Forelimb muscle (tissue), 1 donor: ENCODE measurements around the gene PTRH2. TPM values are rescaled to one million over a fixed set of nuclear protein-coding genes. Genes with fewer than 3 reads are reported as not detected.

Experiments
- DNase-seq: peaks from one replicate; pipeline ENCODE4 v3.0.0-alpha.2; 2013; ENCODE audit warnings: low read depth
- polyA plus RNA-seq: library from polyadenylated mRNA; unstranded; fragments of 120-200 nt; gene quantifications from one replicate; pipeline ENCODE4 v1.2.1, GENCODE V29; 2013; ENCODE audit not compliant: insufficient read length

PTRH2 gene
- polyA plus RNA-seq, 1 donor: 13.6 TPM

DNA sequence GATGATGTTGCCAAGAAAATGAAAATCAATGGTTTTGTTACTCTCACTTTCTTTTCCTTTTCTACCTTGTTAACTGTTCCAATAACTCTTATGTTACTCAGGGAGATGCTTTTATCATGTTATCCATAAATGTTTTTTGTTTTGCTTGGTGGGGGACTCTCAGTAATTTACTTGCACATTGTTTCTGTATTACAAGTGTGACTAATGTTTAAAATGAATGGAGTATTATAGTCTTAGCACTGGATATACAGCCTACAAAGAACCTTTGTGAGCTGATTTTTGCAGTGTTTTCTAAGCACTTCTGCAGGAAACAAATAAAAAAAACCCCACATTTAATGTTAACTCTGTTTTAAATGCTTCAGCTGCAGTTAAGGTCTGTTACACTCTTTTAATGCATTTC is 12.3 kb upstream of the PTRH2 start:
- DNase-seq: no peak

DNA sequence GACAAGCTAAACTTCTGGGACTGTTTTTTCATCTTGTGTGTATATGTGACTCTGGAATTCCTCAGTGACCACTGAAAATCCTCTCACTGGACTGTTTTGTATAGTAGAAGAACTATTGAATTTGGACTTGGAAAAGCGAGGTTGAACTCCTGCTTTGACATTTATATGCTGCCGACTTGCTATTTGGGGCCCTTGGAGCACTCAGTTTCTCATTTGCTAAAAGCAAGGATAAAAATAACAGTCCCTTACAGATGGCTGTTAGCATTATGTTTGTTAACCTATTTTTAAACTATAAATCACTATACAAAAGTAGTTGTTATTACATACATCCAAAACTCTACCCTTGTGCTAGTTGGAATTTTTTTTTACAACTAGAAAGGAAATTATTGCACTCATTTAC is 9.2 kb upstream of the PTRH2 start:
- no peak for DNase-seq

DNA sequence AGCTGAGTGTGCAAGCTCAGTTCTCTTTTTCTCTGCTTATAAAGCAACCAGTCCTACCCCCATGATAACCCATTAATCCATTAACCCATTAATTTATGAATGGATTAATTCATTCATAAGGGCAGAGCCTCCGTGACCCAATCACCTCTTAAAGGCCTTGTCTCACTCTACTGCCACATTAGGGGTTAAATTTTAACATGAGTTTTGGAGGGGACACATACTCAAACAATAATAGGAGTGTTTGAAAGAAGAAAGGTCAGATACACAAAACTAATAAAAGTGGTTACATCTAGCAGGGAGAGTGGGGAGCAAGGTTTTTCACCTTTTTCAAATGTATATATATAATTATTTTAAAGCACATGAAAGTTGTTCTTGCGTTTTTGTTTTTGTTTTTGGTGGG is 7.0 kb upstream of the PTRH2 start:
- DNase-seq: no peak

DNA sequence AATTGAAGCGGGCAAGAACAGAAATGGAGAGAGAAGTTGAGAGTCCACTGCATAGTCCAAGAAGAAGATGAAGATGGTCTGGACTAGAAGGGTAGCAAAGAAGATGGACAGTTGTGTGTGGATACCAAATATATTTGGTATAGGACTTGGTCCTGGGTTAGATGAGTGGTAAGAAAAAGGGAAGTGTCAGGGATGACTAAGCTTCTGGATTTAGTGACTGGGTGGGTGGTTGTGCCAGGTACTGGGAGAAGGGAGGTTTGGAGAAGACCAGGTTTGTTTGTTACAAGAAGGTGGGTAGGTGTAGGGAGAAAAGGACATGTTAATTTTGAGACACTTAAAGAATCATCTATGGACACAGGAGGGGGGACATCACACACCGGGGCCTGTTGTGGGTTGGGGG is 5.6 kb upstream of the PTRH2 start:
- DNase-seq: no peak

DNA sequence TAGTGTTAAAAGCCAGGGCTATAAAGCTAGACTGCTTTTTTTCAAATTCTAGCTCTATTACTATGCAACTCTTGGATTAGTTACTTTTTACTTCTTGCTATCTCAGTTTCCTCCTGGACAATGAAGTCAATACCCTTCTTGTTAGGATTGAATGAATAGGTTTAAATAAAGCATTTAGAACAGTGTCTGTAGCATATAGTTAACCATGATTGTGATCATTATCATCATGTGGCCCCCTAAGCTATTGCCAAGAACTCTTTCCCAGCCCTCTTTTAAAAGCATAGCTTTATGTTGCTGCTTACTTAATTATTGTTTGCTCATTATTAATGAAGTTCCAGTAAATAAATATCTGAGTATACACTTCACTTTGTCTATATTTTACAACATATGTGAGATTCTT is 4.7 kb upstream of the PTRH2 start:
- DNase-seq: no peak

DNA sequence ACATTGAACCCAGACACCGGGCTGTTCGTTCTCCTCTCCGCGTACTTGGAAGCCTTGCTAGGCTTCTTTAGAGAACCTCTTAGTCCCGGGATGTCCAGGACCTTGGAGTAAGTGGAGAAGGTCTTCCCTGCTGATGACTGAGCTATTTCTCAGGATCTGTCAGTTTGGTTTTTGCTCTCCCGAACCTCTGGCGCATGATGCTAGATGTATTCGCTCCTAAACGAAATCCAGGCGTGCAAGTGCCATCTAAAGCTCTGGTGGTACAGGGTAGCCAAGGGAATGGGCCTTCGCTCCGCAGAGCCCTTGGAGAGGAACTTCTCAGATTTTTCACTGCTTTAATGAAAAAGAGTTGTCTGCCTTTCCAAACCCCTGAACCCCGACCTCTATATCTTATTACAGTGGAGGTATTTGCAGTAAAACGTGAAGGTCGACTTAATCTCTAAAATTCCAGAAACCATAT is 771 bp upstream of the PTRH2 start:
- DNase-seq: no peak

DNA sequence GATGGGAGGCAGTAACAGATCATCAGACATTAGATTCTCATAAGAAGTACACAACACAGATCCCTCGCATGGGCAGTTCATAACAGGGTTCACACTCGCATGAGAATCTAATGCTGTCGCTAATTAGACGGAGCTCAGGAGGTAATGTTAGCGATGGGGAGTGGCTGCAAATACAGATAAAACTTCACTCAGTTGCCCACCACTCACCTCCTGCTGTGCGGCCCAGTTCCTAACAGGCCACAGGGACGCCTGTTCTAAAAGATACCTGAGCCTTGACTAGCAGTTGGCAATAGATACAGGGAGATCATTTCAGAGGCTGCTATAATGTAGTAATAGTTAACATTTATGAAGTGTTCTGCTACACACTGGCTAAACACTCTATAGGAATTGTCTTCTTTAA is 4.9 kb downstream of the PTRH2 start:
- no peak for DNase-seq

DNA sequence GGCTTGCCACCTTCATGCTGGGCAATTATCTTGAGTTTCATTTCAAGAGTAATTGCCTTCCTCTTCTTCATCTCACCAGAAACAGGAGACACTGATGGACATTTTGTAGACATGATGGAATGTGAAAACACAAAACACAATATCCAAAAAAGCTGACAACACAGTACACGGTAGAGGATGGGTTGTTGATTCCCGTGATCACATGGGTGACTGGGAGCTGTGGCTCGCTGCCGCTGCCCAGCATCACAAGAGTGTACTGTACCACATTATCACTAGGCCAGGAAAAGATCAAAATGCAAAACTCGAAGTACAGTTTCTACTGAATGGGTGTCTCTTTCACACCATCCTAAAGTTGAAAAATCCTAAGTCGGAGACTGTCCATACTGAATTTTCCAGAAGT is 7.4 kb downstream of the PTRH2 start:
- no peak for DNase-seq

DNA sequence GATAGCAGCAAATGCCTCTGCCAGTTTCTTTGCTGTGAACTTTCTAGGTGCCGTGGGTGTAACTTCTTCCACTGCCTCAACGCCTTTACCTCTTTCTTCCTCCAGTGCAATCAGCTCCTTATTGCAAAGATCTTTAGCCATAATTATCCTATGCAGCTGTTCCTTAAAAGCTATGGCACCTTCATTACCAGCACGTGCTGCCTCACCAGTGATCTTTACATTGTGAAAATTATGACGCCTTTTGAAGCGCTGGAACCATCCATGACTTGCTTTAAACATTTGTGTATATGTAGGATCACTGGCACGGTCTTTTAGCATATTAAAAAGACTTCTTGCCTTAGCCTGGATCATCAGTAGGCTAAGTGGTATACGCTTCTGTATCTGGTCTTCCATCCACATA is 8.0 kb downstream of the PTRH2 start:
- no peak for DNase-seq

DNA sequence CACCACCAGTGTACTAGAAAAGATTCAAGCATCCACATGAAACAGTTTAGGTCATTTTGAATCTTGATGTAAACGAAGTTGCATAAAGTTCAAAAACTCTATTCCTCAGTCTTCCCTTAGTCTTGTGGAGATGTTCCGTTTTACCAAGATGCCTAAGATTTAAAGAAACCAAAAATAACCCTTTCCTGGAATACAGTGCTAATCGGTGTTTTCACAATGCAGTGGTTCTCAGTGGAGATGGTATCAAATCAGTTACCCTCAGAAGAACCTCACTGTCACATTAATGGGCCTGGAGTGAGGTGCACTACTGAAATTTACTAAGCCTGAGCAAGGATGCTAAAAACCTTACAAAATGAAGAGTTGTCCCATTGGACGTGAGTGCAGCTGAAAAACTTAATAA is 9.1 kb downstream of the PTRH2 start:
- no peak for DNase-seq

DNA sequence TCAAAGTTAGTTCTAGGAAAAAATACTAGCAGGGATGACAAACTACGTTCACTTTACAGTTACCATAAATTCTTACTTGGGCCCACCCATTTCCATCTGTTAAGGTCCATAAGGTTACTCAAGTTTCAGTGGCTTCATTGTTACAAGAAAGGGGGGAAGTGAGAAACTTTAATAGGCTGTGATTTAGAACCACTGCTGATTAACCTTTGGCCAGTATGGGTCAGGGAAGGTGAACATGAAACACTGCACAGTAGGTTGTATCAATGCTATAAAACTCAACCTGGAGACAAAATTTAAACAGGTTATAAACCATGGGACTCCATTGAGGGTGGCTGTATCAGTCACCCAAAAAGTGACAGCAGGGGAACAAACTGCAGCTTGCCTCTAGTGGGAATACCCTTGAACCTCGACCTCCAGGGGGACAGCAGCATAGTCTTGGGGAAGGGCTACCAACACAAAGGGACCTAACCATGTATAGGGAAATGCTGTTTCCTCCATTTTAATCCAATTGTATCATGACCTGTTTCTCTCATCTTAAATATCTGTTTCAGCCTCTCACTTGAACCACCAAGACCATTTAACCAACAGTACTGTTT is 10.4 kb downstream of the PTRH2 start:
- no peak for DNase-seq

DNA sequence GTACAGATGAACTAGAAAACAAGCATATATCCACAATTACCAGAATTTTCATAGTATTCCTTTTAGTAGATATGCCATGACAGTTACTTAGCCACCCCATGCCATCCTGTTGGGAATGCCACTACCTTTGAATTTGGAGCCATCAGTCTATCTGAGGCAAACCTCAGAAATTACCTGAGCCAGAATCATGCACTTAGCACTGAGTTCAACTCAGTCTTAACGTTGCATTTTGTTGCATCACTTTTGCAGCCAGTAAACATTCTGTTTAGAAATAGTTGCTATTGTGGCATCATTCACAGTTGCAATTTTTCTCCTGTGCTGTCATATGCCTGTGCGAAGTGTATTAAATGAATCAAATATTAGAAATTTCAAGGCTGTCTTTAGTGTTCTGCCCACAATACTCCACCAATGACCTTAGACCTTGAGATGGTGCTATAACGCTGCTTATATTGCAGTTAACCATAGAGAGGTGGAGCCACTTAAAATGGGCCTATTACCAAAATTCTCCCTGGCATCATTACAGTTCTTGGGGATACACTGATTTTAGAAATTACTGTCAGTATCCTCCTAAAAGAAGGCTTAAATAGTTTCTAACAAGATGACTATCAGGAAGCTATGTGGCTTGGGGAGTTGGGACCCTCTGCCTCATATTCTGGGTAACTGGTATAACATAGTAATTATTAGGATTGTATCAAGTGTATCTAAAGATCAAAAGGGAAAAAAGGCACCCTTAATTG is 11.1 kb downstream of the PTRH2 start:
- no peak for DNase-seq

DNA sequence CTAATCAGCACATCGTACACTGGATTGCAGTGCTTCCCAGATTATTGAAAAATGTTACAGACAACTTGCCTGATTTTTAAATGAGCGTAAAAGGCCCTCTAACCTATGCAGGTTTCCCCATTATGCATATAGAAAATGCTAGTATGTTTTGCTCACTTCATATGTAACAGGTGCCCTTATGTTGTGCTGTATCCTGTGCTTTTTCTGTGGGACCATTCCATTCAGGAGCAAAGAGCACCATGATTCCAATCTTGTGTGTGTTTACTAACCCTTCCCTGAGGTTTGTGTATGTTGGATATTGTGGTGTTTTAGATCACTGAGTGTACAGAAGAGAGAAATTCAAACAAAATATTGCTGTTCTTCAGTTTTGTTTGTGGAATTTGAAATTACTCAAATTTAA is 12.9 kb downstream of the PTRH2 start:
- no peak for DNase-seq

DNA sequence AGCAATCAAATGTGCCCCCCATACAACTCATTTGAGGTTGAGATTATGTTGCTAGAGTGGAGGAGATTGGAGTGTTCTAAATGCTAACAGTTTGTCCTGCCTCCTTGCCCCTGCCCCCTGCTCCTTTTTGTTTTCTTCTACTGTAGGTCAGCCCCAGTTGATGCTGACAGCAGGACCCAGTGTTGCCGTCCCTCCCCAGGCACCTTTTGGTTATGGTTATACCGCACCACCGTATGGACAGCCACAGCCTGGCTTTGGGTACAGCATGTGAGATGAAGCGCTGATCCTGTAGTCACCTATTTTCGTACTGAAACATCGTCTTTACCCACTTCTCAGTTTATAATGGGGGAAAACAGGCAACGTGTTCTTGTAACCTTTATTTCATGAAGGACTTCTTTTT is 13.6 kb downstream of the PTRH2 start:
- DNase-seq: no peak

DNA sequence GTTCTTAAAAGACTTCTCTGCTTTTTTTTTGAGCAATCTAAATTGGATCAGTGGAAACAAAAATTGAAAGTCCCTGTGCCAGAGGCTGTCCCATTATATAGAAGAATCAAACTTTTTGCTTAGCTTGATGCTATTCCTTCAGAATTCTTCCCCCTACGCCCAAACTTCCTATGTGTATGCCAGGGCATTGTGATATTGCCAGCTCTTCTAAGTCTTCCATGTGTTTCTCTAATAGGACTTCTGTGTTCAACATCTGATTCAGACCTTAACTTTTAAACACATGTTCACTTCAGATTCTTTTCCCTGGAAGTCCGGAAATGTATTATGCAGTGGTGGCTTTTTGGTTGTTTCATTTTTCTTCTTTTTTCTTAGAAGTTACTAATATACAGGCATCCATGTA is 18.7 kb downstream of the PTRH2 start:
- no peak for DNase-seq

DNA sequence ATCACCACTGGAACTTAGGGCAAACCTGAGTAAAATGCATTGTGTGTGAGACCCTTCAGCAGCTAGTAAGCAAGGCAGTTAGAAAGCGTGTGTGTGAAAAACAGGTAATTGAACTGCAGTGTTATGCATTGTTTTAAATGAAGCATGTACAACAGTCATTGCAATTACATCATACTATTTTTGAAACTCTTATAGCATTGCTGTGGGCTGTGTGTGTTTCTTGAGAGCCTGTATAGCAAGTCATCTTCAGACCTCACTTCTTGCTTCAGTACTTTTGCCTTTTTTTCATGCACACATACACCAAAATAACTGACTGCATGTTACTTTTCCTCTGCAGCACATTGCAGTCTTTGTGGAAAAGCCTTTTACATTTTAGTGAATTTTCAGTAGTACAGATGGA is 19.2 kb downstream of the PTRH2 start:
- no peak for DNase-seq

DNA sequence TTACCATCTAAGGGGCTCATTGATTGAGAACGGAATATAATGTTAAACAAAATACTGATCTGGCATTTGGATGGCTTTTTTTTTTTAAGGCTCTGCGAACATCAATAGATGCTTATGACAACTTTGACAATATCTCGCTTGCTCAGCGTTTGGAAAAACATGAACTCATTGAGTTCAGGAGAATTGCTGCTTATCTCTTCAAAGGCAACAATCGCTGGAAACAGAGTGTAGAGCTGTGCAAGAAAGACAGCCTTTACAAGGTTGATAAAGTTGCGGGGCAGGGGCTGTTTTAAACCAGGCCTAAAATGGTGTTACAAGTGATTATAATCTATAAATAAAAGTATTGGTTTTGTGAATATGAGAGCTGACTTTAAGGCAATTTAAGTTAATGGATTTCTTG is 22.3 kb downstream of the PTRH2 start:
- no peak for DNase-seq

DNA sequence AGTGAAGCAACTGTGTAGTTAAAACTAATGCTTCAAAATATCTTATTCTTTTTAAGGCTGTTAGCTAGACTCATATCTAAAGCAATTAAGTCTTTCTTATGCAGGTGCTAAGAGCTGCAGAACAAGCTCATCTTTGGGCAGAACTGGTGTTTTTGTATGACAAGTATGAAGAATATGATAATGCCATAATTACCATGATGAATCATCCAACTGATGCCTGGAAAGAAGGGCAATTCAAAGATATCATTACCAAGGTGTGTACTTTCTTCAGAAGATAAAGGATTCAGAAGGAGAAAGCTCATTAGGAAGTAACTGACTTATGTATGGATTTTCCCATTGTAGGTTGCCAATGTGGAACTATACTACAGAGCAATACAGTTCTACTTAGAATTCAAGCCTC is 23.9 kb downstream of the PTRH2 start:
- DNase-seq: no peak

DNA sequence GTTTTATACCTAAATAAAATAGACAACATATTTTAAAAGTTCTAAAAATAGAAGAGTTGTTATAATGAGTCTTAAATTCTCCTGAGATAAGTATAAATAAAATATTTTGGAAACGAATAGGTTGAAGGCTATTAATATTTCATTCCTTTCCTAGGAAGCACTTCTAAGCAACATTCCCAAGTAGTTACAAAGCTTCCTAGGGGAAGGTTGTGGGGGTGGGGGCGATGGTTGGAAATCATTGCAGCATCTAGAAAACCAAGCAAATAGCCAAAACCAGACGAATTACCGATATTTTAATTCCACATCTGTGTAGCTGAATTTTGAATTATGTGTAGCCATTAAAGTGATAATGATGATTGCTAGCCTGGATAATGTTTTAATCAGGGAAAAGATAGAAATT is 26.9 kb downstream of the PTRH2 start:
- DNase-seq: no peak

DNA sequence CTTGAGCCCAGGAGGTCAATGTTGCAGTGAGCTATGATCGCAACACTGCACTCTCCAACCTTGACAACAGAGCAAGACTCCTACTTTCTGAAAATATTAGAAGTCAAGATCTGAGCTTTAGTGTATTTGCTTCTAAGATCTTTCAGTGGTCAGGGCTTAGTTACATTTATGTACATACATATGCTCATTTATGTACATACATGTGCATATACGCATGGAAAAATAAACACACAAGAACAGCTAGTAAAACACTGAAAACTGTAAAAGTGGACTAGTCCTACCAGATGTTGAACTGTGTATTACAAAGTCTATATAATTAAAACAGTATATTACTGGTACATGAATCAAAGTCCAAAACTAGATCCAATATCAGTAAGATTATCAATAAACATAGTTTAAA is 28.3 kb downstream of the PTRH2 start:
- DNase-seq: no peak

DNA sequence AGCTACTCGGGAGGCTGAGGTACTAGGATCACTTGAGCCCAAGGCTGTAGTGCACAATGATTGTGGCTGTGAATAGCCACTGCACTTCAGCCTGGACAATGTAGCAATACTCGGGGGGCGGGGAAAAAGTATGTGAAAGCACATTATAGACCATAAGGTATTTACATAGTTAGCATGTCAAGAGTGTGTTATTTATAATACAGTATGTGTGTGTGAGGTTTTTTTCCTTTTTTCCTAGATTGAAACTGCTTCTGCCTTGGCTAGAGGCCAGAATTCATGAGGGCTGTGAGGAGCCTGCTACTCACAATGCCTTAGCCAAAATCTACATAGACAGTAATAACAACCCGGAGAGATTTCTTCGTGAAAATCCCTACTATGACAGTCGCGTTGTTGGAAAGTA is 30.5 kb downstream of the PTRH2 start:
- no peak for DNase-seq

DNA sequence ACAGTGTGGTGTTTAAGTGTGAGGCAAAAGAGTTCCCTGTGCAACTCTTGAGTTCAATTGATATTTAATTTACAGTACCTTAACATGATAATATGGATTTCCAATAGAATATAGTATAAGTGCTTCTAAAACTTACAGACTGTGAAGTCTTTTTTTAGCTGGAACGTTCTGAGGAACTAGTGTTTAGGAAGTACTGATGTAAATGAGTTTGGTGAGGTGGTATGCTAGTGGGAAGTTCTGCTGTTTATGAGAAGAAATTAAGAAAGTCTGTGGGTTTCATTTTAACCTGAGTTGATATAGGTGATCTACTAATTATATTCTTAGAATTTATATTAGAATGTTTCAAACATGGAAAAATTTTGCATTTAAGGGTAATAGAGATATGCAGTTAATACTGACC is 32.0 kb downstream of the PTRH2 start:
- no peak for DNase-seq

DNA sequence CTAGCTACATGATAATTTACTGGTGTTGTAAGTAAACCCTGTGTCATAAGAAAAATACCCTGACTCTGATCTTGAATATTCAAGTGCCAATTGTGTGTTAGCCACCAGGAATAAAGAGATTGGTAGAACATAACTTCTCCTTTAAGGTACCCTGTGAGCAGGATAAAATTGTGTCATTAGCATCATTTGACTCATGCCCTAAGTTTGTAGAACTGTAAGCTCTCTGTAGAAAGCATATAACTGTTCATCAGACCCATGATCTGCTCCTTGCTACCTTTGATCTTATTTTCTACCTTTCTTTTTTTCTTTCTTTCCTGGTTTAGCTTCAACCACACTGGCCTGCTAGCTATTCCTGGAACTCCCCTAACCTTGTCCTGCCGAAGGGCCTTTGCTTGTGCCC is 35.8 kb downstream of the PTRH2 start:
- DNase-seq: no peak

DNA sequence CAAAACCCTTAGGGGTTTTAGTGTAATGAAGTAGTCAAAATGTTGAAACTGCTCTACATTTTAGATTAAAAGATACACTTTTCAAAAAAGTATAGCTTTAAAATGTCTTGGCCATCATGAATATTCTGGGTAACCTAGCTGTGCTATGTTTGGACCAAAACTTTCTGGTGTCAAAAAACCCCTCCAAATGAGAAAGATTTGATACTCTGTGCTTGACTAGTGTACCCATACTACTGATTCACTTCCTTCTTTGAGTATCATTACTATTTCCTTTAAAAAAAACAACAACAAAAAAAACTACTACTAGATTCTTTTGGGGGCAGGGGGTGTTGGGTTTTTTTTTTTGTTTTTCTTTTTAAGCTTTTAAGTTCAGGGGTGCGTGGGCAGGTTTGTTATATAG is 37.3 kb downstream of the PTRH2 start:
- DNase-seq: no peak
